Endodermal cell (in vitro differentiated cells): Measurements from ENCODE around the gene ATF7. TPM values are rescaled to one million over a fixed set of nuclear protein-coding genes. Genes with fewer than 3 reads are reported as not detected.
"Not testable (repeated sequence)": the region's sequence is repeated elsewhere in the genome, so short reads cannot be mapped to it uniquely, and the experiment has no call there.

ENCODE experiments used
- DNase-seq: peaks from one replicate; pipeline ENCODE4 v3.0.0-alpha.2; 2017
- H3K27ac ChIP-seq: 2 replicates; pipeline ENCODE4 v1.5.1; 2013; ENCODE audit warnings: mild to moderate bottlenecking, low read depth, low read length, moderate library complexity
- H3K27me3 ChIP-seq: 2 replicates; pipeline ENCODE4 v1.6.1; 2013; ENCODE audit warnings: mild to moderate bottlenecking, low read length, moderate library complexity; ENCODE audit not compliant: insufficient read depth, control insufficient read depth, poor library complexity, severe bottlenecking
- H3K36me3 ChIP-seq: 2 replicates; pipeline ENCODE4 v1.7.0; 2013; ENCODE audit warnings: mild to moderate bottlenecking, low read length, moderate library complexity; ENCODE audit not compliant: control insufficient read depth, insufficient read depth
- H3K4me1 ChIP-seq: one replicate; pipeline ENCODE4 v1.7.0; 2013; ENCODE audit warnings: low read length; ENCODE audit not compliant: control insufficient read depth, insufficient read depth
- H3K4me3 ChIP-seq: 2 replicates; pipeline ENCODE4 v1.5.1; 2013; ENCODE audit warnings: mild to moderate bottlenecking, low read length, moderate library complexity
- H3K9ac ChIP-seq: 2 replicates; pipeline ENCODE4 v1.6.1; 2013; ENCODE audit warnings: mild to moderate bottlenecking, low read length, moderate library complexity; ENCODE audit not compliant: poor library complexity, severe bottlenecking; ENCODE audit errors: extremely low read depth
- H3K9me3 ChIP-seq: 2 replicates; pipeline ENCODE4 v1.6.1; 2013; ENCODE audit warnings: mild to moderate bottlenecking, low read length, moderate library complexity; ENCODE audit not compliant: control insufficient read depth
- H3K27ac Mint-ChIP-seq: 2 replicates; pipeline ENCODE4 v1.8.0; 2020; ENCODE audit warnings: mixed read lengths
- H3K27me3 Mint-ChIP-seq: 2 replicates; pipeline ENCODE4 v1.8.0; 2021; ENCODE audit warnings: mild to moderate bottlenecking, mixed read lengths; ENCODE audit not compliant: insufficient read depth
- H3K36me3 Mint-ChIP-seq: 2 replicates; pipeline ENCODE4 v1.8.0; 2020; ENCODE audit warnings: low read depth, mixed read lengths
- H3K4me1 Mint-ChIP-seq: 2 replicates; pipeline ENCODE4 v1.8.0; 2020; ENCODE audit warnings: mixed read lengths
- H3K4me3 Mint-ChIP-seq: 2 replicates; pipeline ENCODE4 v1.8.0; 2020; ENCODE audit warnings: mild to moderate bottlenecking, moderate library complexity, mixed read lengths
- H3K9me3 Mint-ChIP-seq: 2 replicates; pipeline ENCODE4 v1.8.0; 2020; ENCODE audit warnings: mild to moderate bottlenecking, mixed read lengths
- CTCF ChIP-seq: fragments of 200-600 bp; sonication (generic); conservative IDR thresholded peaks from 2 replicates; pipeline ENCODE4 v1.5.0; 2021; ENCODE audit warnings: antibody characterized with exemption, mild to moderate bottlenecking
- WGBS, 2 experiments: methylation state at CpG; one replicate each; pipeline versions ENCODE4 v1.1.5 to v1.1.7; 2013; ENCODE audit warnings: missing lambda C conversion rate in 2 of 2, mixed read lengths in 1 of 2; ENCODE audit not compliant: insufficient coverage in 1 of 2, insufficient read length in 1 of 2; 5-methylcytosine and 5-hydroxymethylcytosine counted together
- total RNA-seq, 2 donors: library from RNA; stranded (reverse); fragmentation: NEBNext Ultra II Directional in 1 of 2; extraction: Animal tissue kit (Norgen Biotek cat#: 25700) in 1 of 2; gene quantifications; 2 replicates in 1 of 2; 3 replicates in 1 of 2; pipeline ENCODE4 v1.2.1, GENCODE V29; 2021

The ATF7 gene
- total RNA-seq, 2 donors from 2014 or later = 29.0 to 36.6 TPM

GRCh38 chr12:53599579-53599978 is 26.6 kb downstream of the ATF7 start:
- 86% methylated on average over 1 of the region's 2 CpGs; no CpG with 5 or more reads in 1 of the 2 experiments for WGBS, 2 experiments
- DNase-seq = no peak
- Histone ChIP-seq H3K9me3 (no peaks in the 10 kb centered on the region), H3K9ac (no peak overlapping the region), H3K27ac (no peak overlapping the region), H3K4me1 (no peaks in the 10 kb centered on the region), H3K4me3 (no peak overlapping the region), H3K27me3 (no peaks in the 10 kb centered on the region), H3K36me3 (peaks cover 20% of the 10 kb centered on the region)
- Mint-ChIP-seq H3K4me3 (no peak overlapping the region), H3K27me3 (no peaks in the 10 kb centered on the region), H3K36me3 (peaks cover 31% of the 10 kb centered on the region), H3K27ac (no peak overlapping the region), H3K4me1 (peaks cover 26% of the 10 kb centered on the region), H3K9me3 (no peaks in the 10 kb centered on the region)
- TF ChIP-seq CTCF = no peak

- H3K4me1 Mint-ChIP-seq = peaks cover 26% of the 10 kb centered on the region
- not testable (repeated sequence) for H3K27ac Mint-ChIP-seq
Measured at GRCh38 chr12:53598971-53599370, 27.2 kb downstream of the ATF7 start.

GRCh38 chr12:53596920-53597363 is 29.2 kb downstream of the ATF7 start:
- TF ChIP-seq CTCF = no peak
- Mint-ChIP-seq H3K36me3 (peaks cover 31% of the 10 kb centered on the region), H3K27ac (no peak overlapping the region), H3K4me3 (no peak overlapping the region), H3K4me1 (peaks cover 15% of the 10 kb centered on the region), H3K27me3 (no peaks in the 10 kb centered on the region), H3K9me3 (no peaks in the 10 kb centered on the region)
- no peak overlapping the region for H3K4me3 ChIP-seq
- H3K9ac ChIP-seq = no peak overlapping the region
- no peak for DNase-seq
- WGBS, 2 experiments = 98 to 100% methylated on average over 2 of the region's 3 CpGs
- no peaks in the 10 kb centered on the region for H3K27me3 ChIP-seq
- no peaks in the 10 kb centered on the region for H3K9me3 ChIP-seq
- H3K36me3 ChIP-seq = peaks cover 20% of the 10 kb centered on the region
- H3K4me1 ChIP-seq = peaks cover 1% of the 10 kb centered on the region
- H3K27ac ChIP-seq = no peak overlapping the region

More at GRCh38 chr12:53598971-53599370, 27.2 kb downstream of the ATF7 start:
- H3K36me3 Mint-ChIP-seq = peaks cover 31% of the 10 kb centered on the region
- H3K4me1 ChIP-seq, H3K9me3 ChIP-seq, H3K4me3 ChIP-seq, H3K9ac ChIP-seq, H3K9me3 Mint-ChIP-seq, H3K27me3 ChIP-seq, H3K27ac ChIP-seq, DNase-seq, H3K27me3 Mint-ChIP-seq, H3K4me3 Mint-ChIP-seq: not testable (repeated sequence)
- 97 to 100% methylated on average over 1 to 2 of the region's 2 CpGs for WGBS, 2 experiments
- H3K36me3 ChIP-seq = peaks cover 20% of the 10 kb centered on the region
